Measurements from ENCODE around the gene KLF6. TPM values are rescaled to one million over a fixed set of nuclear protein-coding genes. Genes with fewer than 3 reads are reported as not detected.
A peak's percentile ranks its signal among the peaks of the same experiment; 100 is the strongest.

KLF6 gene
- total RNA-seq, 1 donor from 2014 or later, result 110 TPM

DNA sequence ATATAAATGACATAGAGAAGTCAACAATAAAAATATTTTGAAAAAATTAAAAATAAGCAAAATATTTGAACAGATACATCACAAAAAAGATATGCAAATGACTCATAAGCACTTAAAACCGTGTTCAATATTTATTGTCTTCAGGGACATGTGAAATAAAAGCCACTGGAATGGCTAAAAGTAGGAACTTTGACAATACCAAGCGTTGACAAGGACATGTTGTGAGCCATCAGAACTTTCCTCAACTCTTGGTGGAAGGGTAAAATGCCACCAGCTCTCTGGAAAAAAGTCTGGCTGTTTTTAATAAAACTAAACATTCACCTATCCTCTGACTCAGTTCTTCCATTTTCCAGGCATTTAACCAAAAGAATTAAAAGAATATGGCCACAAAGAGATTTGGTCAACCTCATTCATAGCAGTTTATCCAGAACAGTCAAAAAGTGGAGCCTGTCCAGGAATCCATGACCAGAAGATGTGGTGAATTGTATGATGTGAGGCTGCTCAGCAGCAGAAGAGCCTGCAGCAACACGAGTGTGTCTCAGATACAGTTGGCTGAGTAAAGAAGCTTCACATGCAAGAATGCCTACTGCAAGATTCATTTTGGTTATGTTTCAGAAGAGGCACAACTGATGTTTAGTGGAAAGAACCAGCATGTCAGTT is 7.1 kb upstream of the KLF6 start:
- intact Hi-C loops (cut with micrococcal nuclease), result no loop called here
- Mint-ChIP-seq H3K36me3 (ENCODE audit: low read depth) (peaks cover 14% of the 10 kb centered on the region), H3K9me3 (peaks cover 36% of the 10 kb centered on the region), H3K27ac (peak overlapping the region; percentile 23), H3K4me1 (ENCODE audit: low read depth) (peaks cover 23% of the 10 kb centered on the region), H3K27me3 (ENCODE audit: insufficient read depth) (no peaks in the 10 kb centered on the region), H3K4me3 (no peak overlapping the region)
- DNase-seq (ENCODE audit: low spot score), result no peak

DNA sequence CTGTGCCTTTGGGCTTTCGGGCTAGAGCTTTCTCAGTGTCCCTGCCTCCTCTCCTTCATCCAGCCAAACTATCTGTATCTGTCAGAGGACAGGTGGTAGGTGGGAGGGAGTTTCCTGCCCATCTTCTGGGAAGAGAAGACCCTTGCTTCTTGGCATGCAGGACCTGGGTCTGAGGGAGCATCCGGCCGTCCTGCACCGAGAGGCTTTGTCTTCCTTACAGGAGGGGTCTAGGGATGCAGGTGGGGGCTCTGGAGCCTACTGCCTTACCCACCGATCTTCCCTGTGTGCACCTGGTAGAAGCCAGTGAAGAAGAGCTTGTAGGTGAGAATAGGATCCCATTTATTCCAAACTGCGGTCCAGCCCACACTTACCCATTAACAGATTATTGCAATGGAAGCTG is 5.8 kb upstream of the KLF6 start:
- Mint-ChIP-seq H3K4me1 (ENCODE audit: low read depth) (peaks cover 25% of the 10 kb centered on the region), H3K36me3 (ENCODE audit: low read depth) (peaks cover 11% of the 10 kb centered on the region), H3K27ac (no peak overlapping the region), H3K27me3 (ENCODE audit: insufficient read depth) (no peaks in the 10 kb centered on the region), H3K9me3 (peaks cover 36% of the 10 kb centered on the region), H3K4me3 (no peak overlapping the region)
- intact Hi-C loops (cut with micrococcal nuclease), result no loop called here
- DNase-seq (ENCODE audit: low spot score), result no peak

DNA sequence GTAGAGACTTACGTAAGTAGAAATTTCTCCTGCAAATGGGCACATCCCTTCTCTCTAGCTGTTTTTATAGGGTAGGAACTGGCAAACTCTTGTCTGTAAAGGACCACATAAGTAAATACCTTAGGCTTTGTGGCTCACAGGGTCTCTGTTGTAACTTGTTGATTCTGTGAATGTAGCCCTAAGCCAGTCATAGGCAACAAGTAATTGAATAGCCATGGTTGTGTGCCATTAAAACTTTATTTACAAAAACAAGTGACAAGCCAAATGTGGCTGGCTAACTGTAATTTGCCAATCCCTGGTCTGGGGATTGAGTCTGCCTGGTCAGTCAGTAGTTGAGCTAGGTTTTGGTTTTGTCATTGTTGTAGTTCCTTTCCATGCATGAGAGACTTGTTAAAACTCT is 5.3 kb upstream of the KLF6 start:
- peaks cover 34% of the 10 kb centered on the region for H3K9me3 Mint-ChIP-seq
- H3K27me3 Mint-ChIP-seq (ENCODE audit: insufficient read depth), result no peaks in the 10 kb centered on the region
- no peak for DNase-seq (ENCODE audit: low spot score)
- no peak overlapping the region for H3K4me3 Mint-ChIP-seq
- H3K4me1 Mint-ChIP-seq (ENCODE audit: low read depth), result peaks cover 25% of the 10 kb centered on the region
- intact Hi-C loops (cut with micrococcal nuclease), result no loop called here
- no peak overlapping the region for H3K27ac Mint-ChIP-seq
- H3K36me3 Mint-ChIP-seq (ENCODE audit: low read depth), result peaks cover 11% of the 10 kb centered on the region

DNA sequence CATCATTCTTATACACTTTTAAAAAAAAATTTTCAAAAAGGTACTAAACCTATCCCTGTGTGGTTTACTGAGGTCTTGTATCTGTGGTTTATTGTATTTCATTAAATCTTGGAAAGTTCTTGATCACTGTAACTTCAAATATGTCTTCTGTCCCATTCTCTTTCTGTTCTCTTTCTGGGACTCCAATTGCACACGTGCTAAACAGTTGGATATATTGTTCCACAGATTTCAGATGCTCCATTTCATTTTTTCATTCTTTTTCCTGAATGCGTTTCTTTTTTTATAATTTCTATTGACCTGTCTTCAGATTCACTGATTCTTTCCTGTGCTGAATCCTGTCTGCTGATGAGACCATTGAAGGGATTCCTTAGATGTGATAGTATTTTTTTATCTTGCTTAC is 4.6 kb upstream of the KLF6 start:
- intact Hi-C loops (cut with micrococcal nuclease), result no loop called here
- no peak for DNase-seq (ENCODE audit: low spot score)
- Mint-ChIP-seq H3K4me3 (no peak overlapping the region), H3K36me3 (ENCODE audit: low read depth) (peaks cover 11% of the 10 kb centered on the region), H3K4me1 (ENCODE audit: low read depth) (peaks cover 25% of the 10 kb centered on the region), H3K9me3 (peaks cover 30% of the 10 kb centered on the region), H3K27me3 (ENCODE audit: insufficient read depth) (no peaks in the 10 kb centered on the region), H3K27ac (no peak overlapping the region)

DNA sequence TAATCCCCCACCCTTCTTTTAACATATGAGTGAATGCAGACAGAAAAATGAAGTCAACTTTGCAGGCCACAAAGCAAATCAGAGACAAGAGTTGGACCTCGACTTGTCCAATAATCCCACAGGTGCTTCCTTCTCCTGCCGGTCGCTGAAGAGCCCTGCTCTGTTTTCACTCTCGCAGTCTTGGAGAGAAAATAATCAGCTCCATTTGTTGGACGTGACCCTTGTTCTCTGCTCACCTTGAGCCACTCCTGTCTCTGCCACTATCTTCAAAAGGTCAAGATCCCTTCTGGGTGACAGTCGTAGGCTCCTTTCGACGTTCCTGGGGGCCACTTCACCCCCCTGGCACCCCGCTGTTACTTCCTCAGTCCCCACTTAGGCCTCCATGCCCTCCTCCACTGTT is 2.8 kb upstream of the KLF6 start:
- H3K4me1 Mint-ChIP-seq (ENCODE audit: low read depth), result peaks cover 30% of the 10 kb centered on the region
- H3K27me3 Mint-ChIP-seq (ENCODE audit: insufficient read depth), result no peaks in the 10 kb centered on the region
- peaks cover 18% of the 10 kb centered on the region for H3K9me3 Mint-ChIP-seq
- H3K36me3 Mint-ChIP-seq (ENCODE audit: low read depth), result peaks cover 25% of the 10 kb centered on the region
- H3K27ac Mint-ChIP-seq, result no peak overlapping the region
- H3K4me3 Mint-ChIP-seq, result no peak overlapping the region
- DNase-seq (ENCODE audit: low spot score), result no peak
- intact Hi-C loops (cut with micrococcal nuclease), result no loop called here

DNA sequence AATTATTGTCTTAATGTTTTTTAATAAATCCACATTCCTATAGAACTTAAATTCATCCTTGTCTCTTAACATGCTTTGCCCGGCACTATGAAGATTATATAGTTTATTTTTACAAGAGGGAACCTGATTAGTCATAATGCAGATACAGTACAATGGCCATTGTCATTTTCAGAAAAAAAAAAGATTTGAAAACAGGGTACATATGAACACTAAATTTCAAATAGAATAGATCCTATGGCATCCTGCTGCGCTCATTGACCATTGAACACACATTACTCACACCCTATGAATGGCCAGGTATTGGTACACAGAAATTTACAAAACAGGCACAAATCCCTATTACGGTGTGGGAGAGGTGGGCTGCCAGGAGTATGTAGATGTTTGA is 2.0 kb upstream of the KLF6 start:
- Mint-ChIP-seq H3K27me3 (ENCODE audit: insufficient read depth) (no peaks in the 10 kb centered on the region), H3K27ac (peak overlapping the region; percentile 96), H3K4me3 (peak overlapping the region; percentile 93), H3K4me1 (ENCODE audit: low read depth) (peaks cover 32% of the 10 kb centered on the region), H3K9me3 (peaks cover 12% of the 10 kb centered on the region), H3K36me3 (ENCODE audit: low read depth) (peaks cover 33% of the 10 kb centered on the region)
- intact Hi-C loops (cut with micrococcal nuclease), result no loop called here
- DNase-seq (ENCODE audit: low spot score), result no peak

DNA sequence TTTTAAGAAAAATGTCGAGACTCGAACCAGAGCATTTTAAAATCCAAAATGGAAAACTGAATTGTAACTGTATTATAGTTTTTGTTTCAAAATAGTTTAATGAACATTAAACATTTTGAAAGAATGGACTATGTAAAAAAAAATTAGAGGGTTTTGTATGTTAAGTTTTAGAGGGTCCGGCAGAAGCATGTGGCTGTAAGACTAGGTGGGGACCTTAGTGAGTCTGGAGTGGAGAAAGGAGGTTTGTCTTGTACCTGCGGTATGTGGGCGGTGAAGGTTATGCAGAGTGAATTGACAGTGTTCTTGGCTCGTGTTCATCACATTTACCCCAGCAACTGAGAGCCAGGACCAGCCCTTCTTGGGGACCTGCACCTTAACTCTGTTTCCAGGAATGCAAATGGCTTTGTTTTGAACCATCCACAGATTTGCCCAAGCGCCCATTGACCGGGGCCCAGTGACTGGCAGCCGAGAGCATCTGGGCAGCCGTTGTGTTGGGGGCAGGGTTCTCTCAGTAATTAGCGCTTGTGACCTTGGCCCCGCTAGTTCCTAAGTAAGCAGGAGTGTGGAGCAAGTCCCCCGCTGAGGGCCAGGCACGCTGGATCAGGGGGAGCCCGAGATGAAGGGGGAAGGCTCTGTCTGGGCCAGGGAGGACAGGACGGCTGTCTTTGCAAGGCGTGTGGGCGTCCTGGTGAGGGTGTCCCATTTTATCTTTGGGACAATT is 1.4 kb upstream of the KLF6 start:
- H3K9me3 Mint-ChIP-seq, result peaks cover 12% of the 10 kb centered on the region
- DNase-seq (ENCODE audit: low spot score), result no peak
- H3K4me3 Mint-ChIP-seq, result peak overlapping the region; percentile 93
- peaks cover 38% of the 10 kb centered on the region for H3K36me3 Mint-ChIP-seq (ENCODE audit: low read depth)
- peak overlapping the region; percentile 96 for H3K27ac Mint-ChIP-seq
- intact Hi-C loops (cut with micrococcal nuclease), result no loop called here
- H3K27me3 Mint-ChIP-seq (ENCODE audit: insufficient read depth), result no peaks in the 10 kb centered on the region
- peaks cover 38% of the 10 kb centered on the region for H3K4me1 Mint-ChIP-seq (ENCODE audit: low read depth)

DNA sequence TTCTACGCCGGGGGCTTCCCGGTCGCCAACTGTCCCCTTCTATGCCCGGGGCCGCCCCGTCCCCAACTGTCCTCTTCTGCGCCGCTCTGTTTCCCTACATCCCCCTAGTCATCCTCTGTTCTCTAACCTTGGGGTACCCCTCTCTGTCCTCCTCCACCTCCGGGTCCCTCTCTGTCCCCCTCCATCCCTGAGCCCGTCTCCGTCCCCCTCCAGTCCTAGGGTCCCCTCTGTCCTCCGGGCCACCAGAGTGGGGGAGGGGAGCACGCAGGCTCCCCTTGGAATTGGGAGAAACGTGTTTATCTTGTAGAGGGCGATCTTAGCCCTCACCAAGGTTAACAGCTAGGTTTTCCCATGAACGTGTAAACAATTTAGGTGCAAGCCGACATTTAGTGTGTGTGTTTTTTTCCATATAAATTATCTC is 852 bp upstream of the KLF6 start:
- intact Hi-C loops (cut with micrococcal nuclease), result loop anchor here (1.0 to 2.0 kb wide), 3 partner anchors 11 to 589 kb away; no protein-coding TSS in a partner anchor
- H3K36me3 Mint-ChIP-seq (ENCODE audit: low read depth), result peaks cover 43% of the 10 kb centered on the region
- DNase-seq (ENCODE audit: low spot score), result no peak

DNA sequence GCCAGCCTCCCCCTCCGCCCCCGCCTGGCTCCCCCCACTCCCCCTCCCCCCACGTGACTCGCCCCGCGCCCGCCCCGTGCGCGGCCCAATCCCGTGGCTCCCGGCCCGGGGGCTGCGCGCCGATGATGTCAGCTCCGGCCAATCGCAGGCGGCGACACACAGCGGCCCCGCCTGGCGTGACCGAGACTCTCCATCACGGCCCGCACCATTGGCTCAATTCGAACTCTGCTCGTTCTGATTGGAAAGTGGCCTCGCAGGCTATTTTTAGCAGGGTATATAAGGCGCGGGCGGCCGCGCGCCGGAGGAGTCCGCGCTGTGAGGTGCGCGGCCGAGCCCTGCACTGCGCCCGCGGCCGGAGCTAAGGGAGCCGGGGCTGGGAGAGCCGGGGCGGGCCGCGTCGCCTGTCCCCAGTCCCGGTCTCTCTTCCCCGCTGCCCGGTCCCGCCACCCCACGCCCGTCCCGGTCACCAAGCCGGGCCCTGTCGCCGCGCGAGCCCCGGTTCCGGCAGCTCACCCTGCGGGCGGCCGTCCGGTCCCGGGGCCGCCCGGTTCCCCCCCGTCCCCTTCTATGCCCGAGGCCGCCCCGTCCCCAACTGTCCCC is 342 bp upstream of the KLF6 start:
- Mint-ChIP-seq H3K9me3 (peaks cover 7% of the 10 kb centered on the region), H3K27ac (peak overlapping the region; percentile 96), H3K4me3 (peak overlapping the region; percentile 93), H3K4me1 (ENCODE audit: low read depth) (peaks cover 49% of the 10 kb centered on the region), H3K36me3 (ENCODE audit: low read depth) (peaks cover 46% of the 10 kb centered on the region), H3K27me3 (ENCODE audit: insufficient read depth) (no peaks in the 10 kb centered on the region)
- peak; percentile 99 for DNase-seq (ENCODE audit: low spot score)
- intact Hi-C loops (cut with micrococcal nuclease), result loop anchor here (1.0 to 2.0 kb wide), 3 partner anchors 12 to 589 kb away; no protein-coding TSS in a partner anchor

More for the DNA sequence above, 852 bp upstream of the KLF6 start:
- Mint-ChIP-seq H3K27ac (peak overlapping the region; percentile 96), H3K4me1 (ENCODE audit: low read depth) (peaks cover 44% of the 10 kb centered on the region), H3K9me3 (peaks cover 7% of the 10 kb centered on the region), H3K27me3 (ENCODE audit: insufficient read depth) (no peaks in the 10 kb centered on the region), H3K4me3 (peak overlapping the region; percentile 93)

DNA sequence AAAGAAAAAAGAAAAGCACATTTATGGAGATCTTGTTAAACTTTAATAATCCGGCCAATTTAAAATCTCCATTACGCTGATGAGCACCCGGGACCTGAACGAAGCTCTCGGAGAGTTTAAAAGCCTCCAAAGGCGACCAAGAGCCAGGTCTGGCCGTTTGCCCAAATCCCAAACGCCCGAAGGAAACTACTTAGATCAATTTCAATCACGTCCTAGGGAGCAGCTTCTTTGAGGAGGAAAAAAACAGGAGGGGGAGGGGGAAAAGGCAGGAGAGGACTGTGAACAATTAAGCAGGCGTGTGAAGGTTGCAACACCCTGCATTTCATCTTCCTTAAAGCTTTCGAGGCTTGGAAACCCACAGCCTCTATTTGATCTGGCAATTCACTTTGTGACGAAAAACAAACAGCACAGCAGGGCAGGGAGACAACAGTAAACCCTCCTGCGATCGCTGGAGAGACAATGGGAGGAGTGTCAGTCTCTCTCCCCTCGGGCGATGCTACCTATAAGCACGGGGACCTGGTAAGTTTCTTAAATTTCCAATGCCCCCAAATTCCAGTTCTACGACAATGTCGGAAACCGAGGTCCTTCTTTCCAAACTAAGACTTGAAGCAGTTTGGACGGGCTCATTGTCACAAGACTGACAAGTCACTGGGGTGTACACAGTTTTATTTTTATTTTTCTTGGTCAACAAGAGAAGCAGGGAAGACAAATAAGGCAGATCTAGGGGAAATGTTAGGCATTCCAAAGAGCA is 1.2 kb downstream of the KLF6 start:
- peak overlapping the region; percentile 93 for H3K4me3 Mint-ChIP-seq
- no peak for DNase-seq (ENCODE audit: low spot score)
- intact Hi-C loops (cut with micrococcal nuclease), result loop anchor here (1.0 to 5.0 kb wide), 12 partner anchors 20 to 611 kb away; partner anchors contain the start of gene PITRM1
- peak overlapping the region; percentile 96 for H3K27ac Mint-ChIP-seq
- H3K9me3 Mint-ChIP-seq, result no peaks in the 10 kb centered on the region
- H3K27me3 Mint-ChIP-seq (ENCODE audit: insufficient read depth), result no peaks in the 10 kb centered on the region
- H3K36me3 Mint-ChIP-seq (ENCODE audit: low read depth), result peaks cover 55% of the 10 kb centered on the region
- H3K4me1 Mint-ChIP-seq (ENCODE audit: low read depth), result peaks cover 64% of the 10 kb centered on the region

DNA sequence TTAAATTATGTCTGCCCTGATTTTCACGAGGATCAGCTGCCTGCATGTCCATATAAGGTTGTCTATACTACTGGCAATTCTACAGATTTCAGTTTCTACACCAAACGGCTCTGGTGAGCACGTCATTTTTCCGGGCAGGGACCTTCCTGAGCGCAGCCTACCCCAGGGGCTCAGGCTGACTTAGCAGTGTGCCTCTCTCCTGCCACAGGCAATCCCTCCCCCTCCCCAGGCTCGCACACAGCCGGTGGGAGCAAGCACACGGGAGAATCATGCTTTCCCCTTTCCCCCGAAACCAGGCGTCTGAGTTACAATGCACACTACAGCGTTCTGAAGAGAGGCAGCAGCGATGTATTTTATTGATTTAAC is 1.7 kb downstream of the KLF6 start:
- intact Hi-C loops (cut with micrococcal nuclease), result loop anchor here (1.0 to 5.0 kb wide), 10 partner anchors 21 to 610 kb away; partner anchors contain the start of gene PITRM1
- peak overlapping the region; percentile 93 for H3K4me3 Mint-ChIP-seq
- H3K27ac Mint-ChIP-seq, result peak overlapping the region; percentile 96
- DNase-seq (ENCODE audit: low spot score), result peak; percentile 77
- H3K27me3 Mint-ChIP-seq (ENCODE audit: insufficient read depth), result no peaks in the 10 kb centered on the region
- H3K4me1 Mint-ChIP-seq (ENCODE audit: low read depth), result peaks cover 69% of the 10 kb centered on the region
- peaks cover 60% of the 10 kb centered on the region for H3K36me3 Mint-ChIP-seq (ENCODE audit: low read depth)
- no peaks in the 10 kb centered on the region for H3K9me3 Mint-ChIP-seq

DNA sequence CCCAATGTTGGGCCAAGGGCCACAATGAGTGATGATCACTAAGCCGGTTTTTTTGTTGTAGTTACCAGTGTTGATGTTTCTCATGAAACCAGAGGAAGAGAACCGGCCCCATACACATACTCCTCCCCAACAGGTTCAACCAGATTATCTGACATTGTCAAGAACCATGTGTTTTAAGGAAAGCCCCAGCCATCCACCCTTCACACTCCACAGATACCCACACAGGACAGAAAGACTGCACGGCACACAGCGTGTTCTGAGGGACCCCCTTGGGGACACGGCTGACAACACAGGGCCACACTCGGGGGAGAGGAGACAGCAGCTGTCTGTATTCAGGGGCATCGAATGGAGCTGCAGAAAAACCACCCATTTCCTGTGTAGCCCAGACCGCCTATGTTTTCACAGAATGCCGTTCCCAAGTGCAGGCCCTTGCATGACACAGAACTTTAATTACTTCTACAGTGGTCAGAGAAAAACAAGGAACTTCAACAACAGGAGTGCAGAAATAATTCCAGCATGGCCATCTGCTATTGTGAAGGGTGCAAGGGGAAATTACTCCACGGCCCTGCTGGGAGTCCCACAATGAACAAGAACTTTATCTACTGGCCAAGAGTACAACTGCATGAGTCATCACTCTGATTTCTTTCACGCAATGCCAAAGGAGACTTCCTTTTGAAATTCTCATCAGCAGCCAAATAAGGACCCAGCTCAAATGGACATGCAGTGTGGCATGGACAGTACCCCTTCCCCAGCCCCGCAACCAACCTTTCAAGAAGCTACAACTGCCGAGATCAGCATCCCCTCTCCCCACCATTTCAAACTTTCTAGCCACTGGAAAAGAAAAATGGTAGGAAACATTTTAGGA is 2.3 kb downstream of the KLF6 start:
- intact Hi-C loops (cut with micrococcal nuclease), result loop anchor here (1.0 to 5.0 kb wide), 11 partner anchors 22 to 869 kb away; partner anchors contain the start of gene PITRM1
- Mint-ChIP-seq H3K36me3 (ENCODE audit: low read depth) (peaks cover 66% of the 10 kb centered on the region), H3K27ac (peak overlapping the region; percentile 96), H3K4me3 (peak overlapping the region; percentile 93), H3K27me3 (ENCODE audit: insufficient read depth) (no peaks in the 10 kb centered on the region), H3K4me1 (ENCODE audit: low read depth) (peaks cover 72% of the 10 kb centered on the region), H3K9me3 (no peaks in the 10 kb centered on the region)
- DNase-seq (ENCODE audit: low spot score), result peak; percentile 65

Measured in activated T-helper 1 cell treated with anti-CD3 and anti-CD28 coated beads, Interleukin-12 subunit alpha, Interleukin-12 subunit beta, Interleukin-2, Interleukin-4 antibody, amounts not matched to agents 30 ng/mL and 10 ng/mL and 1 ng/mL, durations not matched to agents 14 hours and 24 hours and 36 hours (primary cell).